Peyer's patch (tissue), 4 donors: ENCODE results near the gene BTAF1. TPM values are rescaled to one million over a fixed set of nuclear protein-coding genes. Genes with fewer than 3 reads are reported as not detected.
"Not testable (repeated sequence)": the region's sequence is repeated elsewhere in the genome, so short reads cannot be mapped to it uniquely, and the experiment has no call there.

Experiments used
- DNase-seq, 3 donors: peaks; one replicate each; pipeline ENCODE4 v3.0.0-alpha.2; 2017 to 2019
- H3K27ac ChIP-seq, 4 donors: fragments of 200-600 bp; sonication (generic); one replicate each; pipeline ENCODE4 v1.5.1; 2016 to 2019
- H3K27me3 ChIP-seq, 2 donors: fragments of 200-600 bp; sonication (generic); one replicate each; pipeline ENCODE4 v1.5.1; 2019
- H3K36me3 ChIP-seq, 3 donors: fragments of 200-600 bp; sonication (generic); one replicate each; pipeline ENCODE4 v1.5.1; 2016 to 2019
- H3K4me1 ChIP-seq, 4 donors: fragments of 200-600 bp; sonication (generic); one replicate each; pipeline ENCODE4 v1.5.1; 2016 to 2019
- H3K4me3 ChIP-seq, 4 donors: fragments of 200-600 bp; sonication (generic); 1 replicate in 3 of 4; 2 replicates in 1 of 4; pipeline ENCODE4 v1.5.1; 2016 to 2019; ENCODE audit warnings: mild to moderate bottlenecking in 1 of 4
- H3K9me3 ChIP-seq, 4 donors: fragments of 200-600 bp; sonication (generic); one replicate each; pipeline ENCODE4 v1.5.1; 2016 to 2019; ENCODE audit warnings: mild to moderate bottlenecking in 1 of 4
- POLR2A ChIP-seq, 2 donors: fragments of 450-650 bp; IDR thresholded peaks; one replicate each; pipeline ENCODE4 v1.5.1; 2017; ENCODE audit warnings: antibody characterized with exemption in 2 of 2, mild to moderate bottlenecking in 2 of 2, moderate library complexity in 2 of 2
- total RNA-seq, 4 donors: library from RNA; depleted of rRNA; stranded (reverse); fragments of >200 nt; gene quantifications; one replicate each; pipeline ENCODE4 v1.1.0, GENCODE V29; 2016
- TF ChIP-seq, protein P1 (sequence below), 6 experiments: fragments of 450-650 bp in 4 of 6; fragments of 200-600 bp in 2 of 6; sonication (generic) in 1 of 6; IDR thresholded peaks; one replicate each; pipeline ENCODE4 v1.5.1; 2017 to 2019; ENCODE audit warnings: antibody characterized with exemption in 6 of 6, mild to moderate bottlenecking in 3 of 6, moderate library complexity in 1 of 6

BTAF1 gene
- total RNA-seq, 4 donors from 2014 or later = 37.0 to 60.2 (median 45.4) TPM

DNA sequence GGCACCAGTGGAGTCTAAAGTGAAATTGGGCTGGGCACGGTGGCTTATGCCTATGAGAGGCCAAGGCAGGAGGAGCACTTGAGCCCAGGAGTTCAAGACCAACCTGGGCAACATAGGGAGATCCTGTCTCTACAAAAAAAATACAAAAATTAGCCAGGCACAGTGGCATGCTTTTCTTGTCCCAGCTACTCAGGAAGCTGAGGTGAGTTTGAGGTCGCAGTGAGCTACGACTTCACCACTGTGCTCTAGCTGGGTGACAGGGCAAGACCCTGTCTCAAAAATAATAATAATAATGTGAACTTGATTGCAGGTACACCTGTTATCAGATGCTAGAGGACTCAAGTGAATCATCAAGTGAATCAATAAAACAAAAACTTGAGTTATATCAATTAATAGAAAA, 108.0 kb downstream of the BTAF1 start:
- Histone ChIP-seq H3K27ac (no peak overlapping the region), H3K9me3 (no peaks in the 10 kb centered on the region), H3K36me3 (peaks cover 0 to 65% (median 0%) of the 10 kb centered on the region in 3 donors), H3K27me3 (no peaks in the 10 kb centered on the region), H3K4me1 (no peaks in the 10 kb centered on the region), H3K4me3 (no peak overlapping the region)
- TF ChIP-seq POLR2A (IDR thresholded peaks at IDR 0.05) = no peak
- no peak for DNase-seq

DNA sequence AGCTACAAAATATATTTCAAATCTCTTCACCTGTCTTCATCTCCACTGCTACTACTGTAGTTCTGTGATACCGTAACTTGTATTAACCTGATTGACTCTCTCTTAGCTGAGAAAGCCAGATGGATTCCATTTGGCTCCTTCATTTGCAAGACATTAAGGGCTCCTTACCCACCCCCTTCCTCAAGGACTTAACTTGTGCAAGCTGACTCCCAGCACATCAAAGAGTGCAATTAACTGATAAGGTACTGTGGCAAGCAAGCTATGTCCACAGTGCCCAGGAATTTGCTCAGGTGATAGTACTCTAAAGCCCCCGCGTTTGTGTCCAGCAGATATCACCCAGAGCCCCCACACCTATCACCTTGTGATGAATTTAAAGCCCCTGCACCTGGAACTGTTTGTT, 109.5 kb downstream of the BTAF1 start:
- not testable (repeated sequence) for H3K4me1 ChIP-seq, H3K27me3 ChIP-seq, H3K9me3 ChIP-seq, H3K27ac ChIP-seq, DNase-seq, H3K4me3 ChIP-seq
- peaks cover 0 to 50% (median 0%) of the 10 kb centered on the region in 3 donors for H3K36me3 ChIP-seq

DNA sequence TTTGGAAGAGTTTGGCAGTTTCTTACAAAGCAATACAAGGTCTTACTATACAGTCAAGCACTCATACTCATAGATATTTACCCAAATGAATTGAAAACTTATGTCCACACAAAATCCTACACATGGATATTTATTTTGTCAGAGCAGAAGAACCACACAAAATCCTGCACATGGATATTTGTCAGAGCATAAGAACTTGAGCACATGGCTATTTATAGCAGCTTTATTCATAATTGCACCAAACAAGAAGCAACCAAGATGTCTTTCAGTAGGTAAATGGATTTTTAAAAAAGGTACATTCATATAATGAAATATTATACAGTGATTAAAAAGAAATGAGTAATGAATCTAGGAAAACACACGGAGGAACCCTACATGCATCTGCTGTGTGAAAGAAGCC, 115.4 kb downstream of the BTAF1 start:
- TF ChIP-seq, protein P1, sequence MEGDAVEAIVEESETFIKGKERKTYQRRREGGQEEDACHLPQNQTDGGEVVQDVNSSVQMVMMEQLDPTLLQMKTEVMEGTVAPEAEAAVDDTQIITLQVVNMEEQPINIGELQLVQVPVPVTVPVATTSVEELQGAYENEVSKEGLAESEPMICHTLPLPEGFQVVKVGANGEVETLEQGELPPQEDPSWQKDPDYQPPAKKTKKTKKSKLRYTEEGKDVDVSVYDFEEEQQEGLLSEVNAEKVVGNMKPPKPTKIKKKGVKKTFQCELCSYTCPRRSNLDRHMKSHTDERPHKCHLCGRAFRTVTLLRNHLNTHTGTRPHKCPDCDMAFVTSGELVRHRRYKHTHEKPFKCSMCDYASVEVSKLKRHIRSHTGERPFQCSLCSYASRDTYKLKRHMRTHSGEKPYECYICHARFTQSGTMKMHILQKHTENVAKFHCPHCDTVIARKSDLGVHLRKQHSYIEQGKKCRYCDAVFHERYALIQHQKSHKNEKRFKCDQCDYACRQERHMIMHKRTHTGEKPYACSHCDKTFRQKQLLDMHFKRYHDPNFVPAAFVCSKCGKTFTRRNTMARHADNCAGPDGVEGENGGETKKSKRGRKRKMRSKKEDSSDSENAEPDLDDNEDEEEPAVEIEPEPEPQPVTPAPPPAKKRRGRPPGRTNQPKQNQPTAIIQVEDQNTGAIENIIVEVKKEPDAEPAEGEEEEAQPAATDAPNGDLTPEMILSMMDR (IDR thresholded peaks at IDR 0.05) = no peak
- no peak for TF ChIP-seq POLR2A (IDR thresholded peaks at IDR 0.05)
- Histone ChIP-seq H3K4me1 (no peaks in the 10 kb centered on the region), H3K9me3 (no peaks in the 10 kb centered on the region), H3K27me3 (no peaks in the 10 kb centered on the region), H3K36me3 (no peaks in the 10 kb centered on the region), H3K27ac (no peak overlapping the region), H3K4me3 (no peak overlapping the region)
- DNase-seq = no peak

DNA sequence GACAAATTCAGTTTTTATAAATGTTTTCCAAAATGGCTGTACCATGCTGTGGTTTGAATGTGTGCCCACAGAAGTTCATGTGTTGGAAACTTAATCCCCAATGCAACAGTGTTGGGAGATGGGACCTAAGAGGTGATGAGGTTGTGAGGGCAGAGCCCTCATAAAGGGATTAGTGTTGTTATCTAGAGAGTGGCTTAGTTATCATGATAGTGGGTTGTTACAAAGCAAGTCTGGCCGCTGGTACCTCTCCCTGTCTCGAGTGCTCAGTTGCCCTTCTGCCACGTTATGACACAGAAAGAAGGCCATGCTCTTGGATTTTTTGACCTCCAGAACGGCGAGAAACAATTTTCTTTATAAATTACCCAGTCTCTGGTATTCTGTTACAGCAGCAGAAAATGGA, 119.0 kb downstream of the BTAF1 start:
- no peaks in the 10 kb centered on the region for H3K27me3 ChIP-seq
- H3K4me3 ChIP-seq = no peak overlapping the region
- H3K4me1 ChIP-seq = no peaks in the 10 kb centered on the region
- TF ChIP-seq, protein P1 (IDR thresholded peaks at IDR 0.05) = no peak
- no peak for TF ChIP-seq POLR2A (IDR thresholded peaks at IDR 0.05)
- DNase-seq = no peak
- H3K9me3 ChIP-seq = no peaks in the 10 kb centered on the region
- no peaks in the 10 kb centered on the region for H3K36me3 ChIP-seq
- no peak overlapping the region for H3K27ac ChIP-seq

DNA sequence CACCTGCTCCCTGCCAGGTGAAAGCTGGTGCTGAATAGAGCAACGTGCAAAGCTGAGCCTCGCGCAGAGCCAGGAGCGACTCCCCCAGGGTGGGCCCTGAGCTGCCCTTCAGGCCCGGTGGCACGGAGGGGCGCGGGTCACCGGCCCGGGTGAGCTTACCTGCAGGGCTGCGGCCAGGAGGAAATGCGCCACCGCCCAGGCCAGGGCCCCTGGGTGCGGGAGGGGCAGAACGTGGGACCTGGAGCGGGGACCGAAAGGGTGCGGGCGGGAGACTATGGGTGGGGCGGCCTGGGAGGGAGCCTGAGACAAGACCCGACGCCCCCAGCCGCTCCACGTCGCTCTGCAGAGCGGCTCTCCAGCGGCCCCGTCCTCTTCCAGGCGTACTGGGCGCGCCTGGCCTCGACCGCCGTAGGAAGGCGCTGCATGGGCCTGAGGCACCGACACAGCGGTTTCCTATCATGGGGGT, 122.1 kb downstream of the BTAF1 start:
- Histone ChIP-seq H3K27ac (no peak overlapping the region), H3K36me3 (no peaks in the 10 kb centered on the region), H3K4me3 (no peak overlapping the region), H3K9me3 (no peaks in the 10 kb centered on the region), H3K27me3 (no peaks in the 10 kb centered on the region), H3K4me1 (no peaks in the 10 kb centered on the region)
- TF ChIP-seq, protein P1 (IDR thresholded peaks at IDR 0.05) = no peak
- no peak for DNase-seq

DNA sequence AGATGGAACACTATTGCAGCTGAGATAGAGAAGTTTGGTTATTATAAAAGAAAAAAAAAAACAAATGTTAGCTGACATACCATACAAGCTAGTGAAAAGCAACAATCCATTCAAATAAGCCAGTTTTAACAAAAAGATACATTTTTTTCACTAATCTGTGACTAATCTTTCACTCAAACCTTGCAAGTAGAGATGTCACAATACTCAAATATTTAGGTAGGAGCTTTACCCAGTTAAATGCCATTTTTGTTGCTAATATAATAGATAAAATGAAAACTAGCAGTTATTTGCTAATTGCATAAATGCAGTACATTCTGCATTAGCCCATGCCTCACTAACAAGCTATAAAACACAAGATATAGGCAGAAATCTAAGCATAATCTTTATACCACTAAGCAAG, 123.6 kb downstream of the BTAF1 start:
- H3K9me3 ChIP-seq = no peaks in the 10 kb centered on the region
- no peaks in the 10 kb centered on the region for H3K4me1 ChIP-seq
- no peak for TF ChIP-seq POLR2A (IDR thresholded peaks at IDR 0.05)
- TF ChIP-seq, protein P1 (IDR thresholded peaks at IDR 0.05) = no peak
- H3K4me3 ChIP-seq = no peak overlapping the region
- H3K27ac ChIP-seq = no peak overlapping the region
- peaks cover 0 to 9% (median 0%) of the 10 kb centered on the region in 3 donors for H3K36me3 ChIP-seq
- H3K27me3 ChIP-seq = no peaks in the 10 kb centered on the region
- no peak for DNase-seq

DNA sequence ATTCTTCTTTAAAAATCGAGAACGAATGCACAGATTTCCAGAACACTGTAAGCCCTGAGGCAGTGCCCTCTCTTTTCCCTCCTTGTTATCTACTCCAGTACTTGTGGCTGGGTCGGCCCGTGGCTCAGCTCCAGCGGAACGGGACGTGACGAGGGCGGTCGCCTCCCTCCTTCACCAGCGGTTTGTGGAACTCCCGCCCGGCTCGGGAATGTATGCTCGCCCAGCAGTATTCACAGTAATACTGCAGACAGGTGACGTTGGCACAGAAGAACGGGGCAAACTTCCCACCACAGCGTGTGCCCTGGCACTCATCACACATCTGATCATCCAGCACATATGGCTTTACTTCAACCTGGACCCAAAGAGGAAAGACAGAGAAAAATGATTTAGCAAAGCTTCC, 128.5 kb downstream of the BTAF1 start:
- Histone ChIP-seq H3K27me3 (no peaks in the 10 kb centered on the region), H3K36me3 (peaks cover 0 to 16% (median 0%) of the 10 kb centered on the region in 3 donors), H3K27ac (no peak overlapping the region), H3K4me1 (no peaks in the 10 kb centered on the region), H3K9me3 (no peaks in the 10 kb centered on the region), H3K4me3 (no peak overlapping the region)
- TF ChIP-seq, protein P1 (IDR thresholded peaks at IDR 0.05) = no peak
- no peak for TF ChIP-seq POLR2A (IDR thresholded peaks at IDR 0.05)
- no peak for DNase-seq
